Measurements from ENCODE around the gene NEUROG1.

Gene NEUROG1

DNA sequence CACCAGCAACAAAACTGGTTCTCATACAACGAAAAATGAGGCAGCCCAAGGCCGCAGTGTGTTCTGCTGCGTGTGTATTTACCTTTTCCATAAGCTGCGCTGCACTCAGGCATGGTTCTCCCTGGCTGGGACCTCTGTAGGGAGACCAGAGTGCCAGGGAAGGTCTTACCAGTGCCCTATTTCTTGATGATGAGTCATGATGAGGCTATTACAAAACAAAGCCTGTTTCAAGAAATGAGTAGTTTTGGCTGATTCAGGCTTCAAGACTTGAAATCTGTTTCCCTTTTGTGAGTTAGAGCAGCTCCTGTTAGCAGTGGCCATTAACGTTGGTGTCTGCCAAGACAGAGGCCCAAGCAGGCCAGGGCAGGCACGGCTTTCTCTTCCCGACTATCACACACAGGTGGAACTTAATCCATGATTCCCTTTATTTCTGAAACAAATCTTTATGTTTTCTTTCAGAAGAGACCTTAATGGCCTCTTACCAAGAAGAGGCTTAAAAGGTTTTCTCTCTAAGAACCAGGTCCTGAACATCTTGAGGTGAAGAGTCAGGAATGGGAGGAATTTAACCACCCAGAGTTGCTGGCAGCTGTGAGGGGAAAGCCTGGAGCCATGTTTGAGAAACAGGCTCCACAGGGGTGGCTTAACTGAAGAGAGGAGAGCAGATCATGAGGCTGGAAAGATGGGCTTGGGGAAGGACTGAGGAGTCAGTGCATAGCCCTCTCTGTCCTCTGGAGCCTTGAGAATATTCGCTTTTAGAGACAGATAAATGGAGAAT lies 42.2 kb downstream of the NEUROG1 start:
- DNase-seq (ENCODE audit: low read depth, low spot score): no peak

DNA sequence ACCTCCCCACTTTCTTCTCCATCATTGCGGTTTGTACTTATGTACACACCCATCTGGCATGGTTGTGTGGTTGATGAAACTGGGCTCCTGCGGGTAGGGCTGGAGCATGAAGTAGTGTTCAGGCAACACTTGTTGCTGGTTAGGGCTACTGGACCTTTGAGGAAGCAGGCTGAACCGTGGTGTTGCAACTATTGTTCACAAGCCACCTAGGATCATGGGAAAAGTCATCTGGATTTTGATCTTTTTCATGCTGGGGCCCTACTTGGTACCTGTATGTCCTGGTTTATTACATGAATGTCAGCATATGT lies 43.5 kb downstream of the NEUROG1 start:
- DNase-seq (ENCODE audit: low read depth, low spot score): no peak

- DNase-seq (ENCODE audit: low read depth, low spot score): no peak
Measured at GRCh38 chr5:135491552-135492318, 44.0 kb downstream of the NEUROG1 start.

DNA sequence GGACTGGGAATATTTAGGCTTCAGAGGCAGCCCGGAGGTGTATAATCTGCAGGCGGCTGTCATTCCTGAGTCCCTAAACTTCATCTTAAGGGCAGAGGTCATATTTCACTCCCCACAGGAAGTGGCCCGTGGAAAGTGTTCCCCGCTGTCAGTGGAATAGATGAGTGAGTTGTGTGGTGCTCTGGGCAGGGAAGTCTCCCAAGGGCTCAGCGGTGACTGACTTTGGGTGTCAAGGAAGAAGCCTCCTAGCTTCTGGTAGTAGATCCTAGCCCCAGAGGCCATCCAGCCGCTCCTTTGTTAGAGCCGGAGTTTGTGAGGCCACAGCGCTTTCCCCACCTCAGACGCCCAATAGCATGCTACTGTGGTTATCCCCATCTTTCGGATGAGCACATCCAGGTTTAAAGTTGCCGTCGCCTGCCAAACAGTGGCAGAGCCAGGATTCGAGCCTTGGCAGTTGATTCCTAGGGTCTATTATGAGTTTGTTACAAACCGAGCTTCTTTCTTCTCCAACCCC lies 44.7 kb downstream of the NEUROG1 start:
- no peak for DNase-seq (ENCODE audit: low read depth, low spot score)

DNA sequence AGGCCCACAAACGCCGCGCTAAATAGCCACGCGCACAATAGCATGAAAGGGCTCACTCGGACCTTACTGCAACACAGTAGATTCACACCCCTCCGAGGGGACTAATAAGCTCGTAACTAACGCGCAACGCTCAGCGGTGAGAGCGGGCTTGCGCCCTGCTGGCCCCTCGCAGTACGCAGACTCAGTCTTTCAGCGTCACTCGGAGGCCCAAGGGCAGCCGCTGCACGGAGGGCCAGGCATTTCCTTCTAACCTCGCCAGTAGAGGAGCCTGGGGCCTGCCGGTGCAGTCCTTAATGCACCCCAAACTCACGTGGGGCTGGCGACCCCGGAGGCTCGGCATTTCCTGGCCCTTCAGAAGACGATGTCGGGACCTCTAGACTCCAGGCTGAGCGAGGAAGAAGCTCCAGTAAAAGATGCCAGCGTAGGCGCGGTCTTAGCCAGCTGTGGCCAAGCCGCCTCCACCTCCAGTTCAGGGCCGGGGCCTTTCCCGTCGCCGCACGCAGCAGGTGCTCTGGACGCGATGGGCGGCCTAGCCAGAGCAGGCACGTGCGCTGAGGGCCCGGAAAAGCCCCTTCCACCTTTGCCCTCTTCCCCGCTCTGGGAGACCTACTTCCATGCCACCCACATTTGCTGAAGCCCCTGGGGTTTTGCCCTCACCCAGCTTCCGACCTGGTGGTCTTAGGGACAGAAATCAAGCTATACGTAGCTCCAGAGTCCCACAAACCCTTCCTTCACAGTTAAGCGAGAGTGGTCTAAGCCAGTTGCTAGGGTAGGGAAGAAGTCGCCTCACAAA lies 45.3 kb downstream of the NEUROG1 start:
- no peak for DNase-seq (ENCODE audit: low read depth, low spot score)

DNA sequence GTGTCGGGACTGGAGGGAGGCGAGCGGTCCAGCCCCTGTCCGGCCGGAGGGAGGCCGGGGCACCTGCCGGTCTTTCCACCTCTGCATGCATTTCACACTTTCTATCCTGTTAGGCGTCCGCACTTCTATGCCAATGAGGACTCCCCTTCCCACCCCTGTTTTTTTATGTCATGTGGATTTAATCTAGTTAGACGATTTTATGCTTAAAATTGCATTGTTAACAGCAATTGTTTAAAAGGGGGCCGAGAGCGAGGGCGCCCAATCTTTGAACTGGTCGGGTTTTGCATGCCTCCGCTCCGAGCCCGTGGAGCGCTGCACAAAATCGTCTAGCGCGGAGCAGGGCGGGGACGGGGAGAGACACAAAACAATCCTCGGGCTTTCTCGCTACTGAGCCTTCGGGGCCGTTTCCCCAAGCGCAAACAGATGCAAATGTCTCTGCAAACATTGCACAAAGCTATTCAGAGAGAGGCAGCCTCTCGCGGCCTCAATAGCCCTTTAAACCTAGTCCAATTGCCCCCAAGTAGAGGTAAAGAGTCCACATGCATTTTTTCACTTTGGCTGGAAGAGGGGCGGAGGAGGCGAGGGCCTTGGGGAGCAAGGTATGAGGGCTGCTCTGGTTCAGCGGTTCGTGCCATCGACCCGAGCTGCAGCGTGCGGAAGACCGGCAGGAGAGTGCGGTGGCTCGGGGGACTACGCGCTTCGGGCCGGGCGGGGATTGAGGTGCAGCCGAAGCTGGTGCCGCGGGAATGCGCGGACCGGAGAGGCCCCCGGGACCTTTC lies 46.1 kb downstream of the NEUROG1 start:
- DNase-seq (ENCODE audit: low read depth, low spot score): no peak

GRCh38 chr5:135488727-135489465 lies 46.9 kb downstream of the NEUROG1 start:
- DNase-seq (ENCODE audit: low read depth, low spot score): no peak

- no peak for DNase-seq (ENCODE audit: low read depth, low spot score)
Measured at GRCh38 chr5:135487839-135488514, 47.8 kb downstream of the NEUROG1 start.

DNA sequence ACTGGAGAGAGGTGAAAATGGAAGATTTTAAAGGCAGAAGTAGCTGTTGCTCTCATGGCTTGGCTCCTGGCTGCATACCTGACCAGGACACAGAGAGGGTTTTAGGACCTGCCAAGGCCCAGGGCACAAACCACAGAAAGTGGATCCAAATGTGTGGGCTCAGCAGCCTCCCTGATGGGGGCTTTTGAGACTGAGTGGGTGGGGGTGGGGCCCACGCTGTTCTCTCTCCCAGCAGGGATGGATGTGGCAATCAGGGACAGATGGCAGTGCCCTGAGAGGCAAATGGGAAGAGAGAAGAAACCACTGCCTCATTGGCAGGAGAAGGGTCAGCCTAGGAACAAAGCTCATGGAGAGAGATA lies 48.7 kb downstream of the NEUROG1 start:
- DNase-seq (ENCODE audit: low read depth, low spot score): no peak

DNA sequence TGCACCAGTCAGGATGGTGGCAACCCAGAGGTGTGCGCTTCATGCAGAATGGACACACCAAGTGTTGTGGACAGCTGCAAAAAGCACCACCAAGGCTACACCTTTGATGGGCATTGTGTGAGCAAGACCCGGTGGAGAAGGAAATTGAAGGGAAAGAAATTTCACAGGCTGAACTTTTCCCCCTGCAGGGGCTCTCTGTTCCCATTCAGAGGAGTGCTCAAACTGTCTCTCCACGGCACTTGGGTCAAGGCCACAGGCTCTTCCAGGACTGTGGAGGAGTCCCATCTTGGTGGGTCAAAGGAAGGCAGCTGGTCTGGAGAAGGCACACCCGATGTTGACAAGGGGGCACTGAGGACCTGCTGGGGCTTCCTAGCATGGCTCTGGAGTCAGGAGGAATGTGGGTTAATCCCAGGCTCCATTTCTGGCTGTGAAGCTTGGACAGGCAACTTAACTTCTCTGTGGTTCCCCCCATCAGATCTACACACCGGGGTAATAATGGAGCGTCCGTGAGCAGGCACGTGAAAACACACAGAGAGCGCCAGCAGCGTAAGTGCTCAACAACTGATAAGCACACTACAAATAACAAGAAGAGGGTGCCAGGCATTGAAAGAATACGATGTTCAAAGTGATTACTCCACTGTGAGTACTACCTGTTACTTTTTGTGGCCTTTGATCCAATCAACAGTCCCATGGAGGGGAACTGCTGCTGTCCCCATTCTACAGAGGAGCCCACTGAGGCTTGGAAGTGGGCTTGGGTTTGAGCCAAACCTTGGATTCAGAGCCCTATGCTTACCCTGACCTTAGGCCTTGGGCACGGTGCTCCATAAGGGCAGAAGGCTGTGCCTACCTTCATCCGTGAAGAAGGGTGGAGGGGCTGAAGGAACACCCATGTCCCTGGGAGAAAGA lies 49.4 kb downstream of the NEUROG1 start:
- DNase-seq (ENCODE audit: low read depth, low spot score): no peak

GRCh38 chr5:135484674-135485086 lies 51.1 kb downstream of the NEUROG1 start:
- no peak for DNase-seq (ENCODE audit: low read depth, low spot score)

Measured in activated CD4-positive, CD25-positive, alpha-beta regulatory T cell treated with anti-CD3 and anti-CD28 coated beads, Interleukin-2, amount 50 U/mL, for 16 hours (primary cell).